Caco-2 (cell line): Measurements from ENCODE around the gene BACH2. TPM values are rescaled to one million over a fixed set of nuclear protein-coding genes. Genes with fewer than 3 reads are reported as not detected.

Experiments
- BruUV-seq: library from RNA; stranded (reverse); fragments of 400-500 nt; replicated peaks from 2 replicates; lab custom pipeline; 2021; lab: Mats Ljungman, UMichigan
- CTCF ChIA-PET: fragments of 300-600 bp; sonication (Branson Sonifier 250); formaldehyde crosslinking; loops from one replicate; lab custom pipeline; 2022; ENCODE audit warnings: antibody characterized with exemption; lab: Charles Lee
- POLR2A ChIA-PET: fragments of 300-600 bp; sonication (Branson Sonifier 250); formaldehyde crosslinking; loops from one replicate; lab custom pipeline; 2022; ENCODE audit warnings: antibody characterized with exemption; lab: Charles Lee
- DNase-seq, 2 experiments: peaks; one replicate each; pipeline versions ENCODE4 v3.0.0 to v3.0.0-alpha.2; 2020 to 2022
- H3K27me3 ChIP-seq: replicated peaks from 2 replicates; pipeline ENCODE4 v1.6.0; 2011; ENCODE audit warnings: low read length; ENCODE audit not compliant: control insufficient read depth, insufficient read depth
- H3K36me3 ChIP-seq: 2 replicates; pipeline ENCODE4 v1.5.1; 2011; ENCODE audit warnings: low read length; ENCODE audit not compliant: control insufficient read depth, insufficient read depth
- H3K4me1 ChIP-seq: fragments of 250-450 bp; sonication (Bioruptor Pico); 2 replicates; pipeline ENCODE4 v1.5.1; 2020; ENCODE audit warnings: mild to moderate bottlenecking
- H3K4me3 ChIP-seq: 2 replicates; pipeline ENCODE4 v1.5.1; 2011; ENCODE audit warnings: low read depth, mild to moderate bottlenecking, control low read depth, low read length
- H3K9me3 ChIP-seq: fragments of 250-450 bp; sonication (Bioruptor Pico); 2 replicates; pipeline ENCODE4 v1.5.1; 2020; ENCODE audit warnings: mild to moderate bottlenecking, moderate library complexity
- H3K27ac Mint-ChIP-seq: one replicate; pipeline ENCODE4 v1.8.0; 2022; ENCODE audit warnings: mixed read lengths; ENCODE audit not compliant: unreplicated experiment
- H3K27me3 Mint-ChIP-seq: one replicate; pipeline ENCODE4 v1.8.0; 2022; ENCODE audit warnings: mixed read lengths; ENCODE audit not compliant: insufficient read depth, unreplicated experiment
- H3K36me3 Mint-ChIP-seq: one replicate; pipeline ENCODE4 v1.8.0; 2022; ENCODE audit warnings: mild to moderate bottlenecking, mixed read lengths; ENCODE audit not compliant: insufficient read depth, unreplicated experiment
- H3K4me1 Mint-ChIP-seq: one replicate; pipeline ENCODE4 v1.8.0; 2022; ENCODE audit warnings: low read depth, mixed read lengths; ENCODE audit not compliant: unreplicated experiment
- H3K4me3 Mint-ChIP-seq: one replicate; pipeline ENCODE4 v1.8.0; 2022; ENCODE audit warnings: mild to moderate bottlenecking, moderate library complexity, mixed read lengths; ENCODE audit not compliant: unreplicated experiment
- H3K9me3 Mint-ChIP-seq: one replicate; pipeline ENCODE4 v1.8.0; 2022; ENCODE audit warnings: mixed read lengths; ENCODE audit not compliant: unreplicated experiment
- CTCF ChIP-seq, 2 experiments: fragments of 200-600 bp in 1 of 2; IDR thresholded peaks; 1 replicate in 1 of 2; 2 replicates in 1 of 2; pipeline versions ENCODE4 v1.5.1 to v1.8.0; 2011 to 2022; ENCODE audit warnings: antibody characterized with exemption in 1 of 2, control low read depth in 1 of 2, inconsistent platforms in 1 of 2, low read depth in 1 of 2, low read length in 1 of 2, mild to moderate bottlenecking in 1 of 2, moderate library complexity in 1 of 2; ENCODE audit not compliant: insufficient read depth in 1 of 2, severe bottlenecking in 1 of 2, unreplicated experiment in 1 of 2
- intact Hi-C: fragments of 100-400 bp; cut with micrococcal nuclease; formaldehyde crosslinking; loops from one replicate; pipeline ENCODE4 v1.10.0; 2022; ENCODE audit not compliant: unreplicated experiment
- total RNA-seq: library from RNA; stranded (reverse); gene quantifications from 2 replicates; pipeline ENCODE4 v1.2.3, GENCODE V29; 2022

The BACH2 gene
- total RNA-seq, 1 experiment from 2014 or later: 0.43 TPM

GRCh38 chr6:90291565-90291964, 5.1 kb downstream of the BACH2 start:
- Mint-ChIP-seq H3K4me1 (no peaks in the 10 kb centered on the region), H3K4me3 (no peak overlapping the region), H3K36me3 (no peaks in the 10 kb centered on the region), H3K9me3 (no peaks in the 10 kb centered on the region), H3K27me3 (peaks cover 14% of the 10 kb centered on the region), H3K27ac (no peak overlapping the region)
- ChIA-PET CTCF (no interaction called here), POLR2A (no interaction called here)
- no peaks in the 10 kb centered on the region; the same call in 1 of the 2 replicates for H3K9me3 ChIP-seq
- no peak for TF ChIP-seq CTCF (IDR thresholded peaks at IDR 0.05; ENCODE audit: insufficient read depth in 1 of 2, low read depth in 1 of 2, low read length in 1 of 2, severe bottlenecking in 1 of 2, unreplicated experiment in 1 of 2)
- H3K4me3 ChIP-seq: no peak overlapping the region
- no TSS peak for BruUV-seq
- H3K4me1 ChIP-seq: peaks cover 7% of the 10 kb centered on the region; the same call in 1 of the 2 replicates
- intact Hi-C loops: no loop called here
- no peak for DNase-seq
- peaks cover 5% of the 10 kb centered on the region for H3K27me3 ChIP-seq
- no peaks in the 10 kb centered on the region for H3K36me3 ChIP-seq

GRCh38 chr6:90290811-90291420, 5.7 kb downstream of the BACH2 start:
- no peaks in the 10 kb centered on the region for H3K9me3 Mint-ChIP-seq
- H3K27me3 Mint-ChIP-seq: peaks cover 14% of the 10 kb centered on the region
- H3K4me3 ChIP-seq: no peak overlapping the region
- POLR2A ChIA-PET: no interaction called here
- H3K4me3 Mint-ChIP-seq: no peak overlapping the region
- H3K4me1 Mint-ChIP-seq: no peaks in the 10 kb centered on the region
- intact Hi-C loops: no loop called here
- H3K36me3 ChIP-seq: no peaks in the 10 kb centered on the region
- H3K9me3 ChIP-seq: no peaks in the 10 kb centered on the region; the same call in 1 of the 2 replicates
- H3K27me3 ChIP-seq: peaks cover 5% of the 10 kb centered on the region
- no peak for TF ChIP-seq CTCF (IDR thresholded peaks at IDR 0.05; ENCODE audit: insufficient read depth in 1 of 2, low read depth in 1 of 2, low read length in 1 of 2, severe bottlenecking in 1 of 2, unreplicated experiment in 1 of 2)
- no TSS peak for BruUV-seq
- peaks cover 7% of the 10 kb centered on the region; the same call in 1 of the 2 replicates for H3K4me1 ChIP-seq
- no peak for DNase-seq
- CTCF ChIA-PET: no interaction called here
- H3K27ac Mint-ChIP-seq: no peak overlapping the region
- H3K36me3 Mint-ChIP-seq: no peaks in the 10 kb centered on the region

- H3K9me3 Mint-ChIP-seq: no peaks in the 10 kb centered on the region
- ChIA-PET POLR2A (no interaction called here), CTCF (interaction anchor here (0.7 kb wide), 1 partner anchor 189 kb away, joined by 3 read pairs; no protein-coding TSS in a partner anchor)
- H3K4me3 Mint-ChIP-seq: no peak overlapping the region
- intact Hi-C loops: loop anchor here (5.0 kb wide), 1 partner anchor 348 kb away; no protein-coding TSS in a partner anchor
- no peaks in the 10 kb centered on the region for H3K36me3 ChIP-seq
- no peaks in the 10 kb centered on the region for H3K4me1 Mint-ChIP-seq
- no peak for DNase-seq
- peaks cover 14% of the 10 kb centered on the region for H3K27me3 Mint-ChIP-seq
- no TSS peak for BruUV-seq
- no peaks in the 10 kb centered on the region; the same call in 1 of the 2 replicates for H3K9me3 ChIP-seq
- peaks cover 2% of the 10 kb centered on the region; the same call in 1 of the 2 replicates for H3K4me1 ChIP-seq
- peaks cover 1% of the 10 kb centered on the region; the same call in 1 of the 2 replicates for H3K27me3 ChIP-seq
- no peak overlapping the region for H3K4me3 ChIP-seq
- H3K36me3 Mint-ChIP-seq: no peaks in the 10 kb centered on the region
- TF ChIP-seq CTCF (IDR thresholded peaks at IDR 0.05; ENCODE audit: insufficient read depth in 1 of 2, low read depth in 1 of 2, low read length in 1 of 2, severe bottlenecking in 1 of 2, unreplicated experiment in 1 of 2): no peak
- no peak overlapping the region for H3K27ac Mint-ChIP-seq
Observed at GRCh38 chr6:90289902-90290301, 6.7 kb downstream of the BACH2 start.
